ENCODE data around the gene TMSB4X. TPM values are rescaled to one million over a fixed set of nuclear protein-coding genes. Genes with fewer than 3 reads are reported as not detected.

TMSB4X gene
- total and polyA plus RNA-seq, 2 of the 4 experiments (the other 2 are of a cell fraction) = 4,648 to 11,116 TPM

GRCh38 chrX:12984603-12985319 is 9.9 kb downstream of the TMSB4X start:
- no peaks in the 10 kb centered on the region; the same call in 1 of the 2 replicates for H3K4me1 ChIP-seq (ENCODE audit: control insufficient read depth, insufficient read depth, low read length)
- H3K36me3 ChIP-seq (ENCODE audit: control insufficient read depth, insufficient read depth, low read length) = no peaks in the 10 kb centered on the region
- no peak overlapping the region for H3K27ac ChIP-seq (ENCODE audit: insufficient read depth, low read length)
- H2BK5ac ChIP-seq (ENCODE audit: low read depth, low read length, poor library complexity, severe bottlenecking) = no peak overlapping the region
- H3K4me3 ChIP-seq (ENCODE audit: insufficient read depth, low read depth, low read length) = no peak overlapping the region
- no peaks in the 10 kb centered on the region for H3K9me3 ChIP-seq (ENCODE audit: control insufficient read depth, insufficient read depth, low read length)
- no peaks in the 10 kb centered on the region for H3K79me1 ChIP-seq (ENCODE audit: low read depth in 1 of 2, low read length in 2 of 2)
- dilution Hi-C loops (cut with HindIII; ENCODE audit: low sequenced_read_pairs, unreplicated experiment) = no loop called here
- peak overlapping the region; percentile 64; the same call in 1 of the 3 replicates for H2BK15ac ChIP-seq (ENCODE audit: low read depth, low read length)
- H3K27me3 ChIP-seq (ENCODE audit: control insufficient read depth, insufficient read depth, low read length) = no peaks in the 10 kb centered on the region
- TF ChIP-seq FOS (IDR thresholded peaks at IDR 0.05; ENCODE audit: low read depth, low read length) = no peak
- no peak for TF ChIP-seq NFE2L2 (IDR thresholded peaks at IDR 0.05; ENCODE audit: low read depth, low read length)
- no peak for TF ChIP-seq RCOR1 (IDR thresholded peaks at IDR 0.05; ENCODE audit: insufficient replicate concordance, low read length)
- no peak for TF ChIP-seq ELK1 (IDR thresholded peaks at IDR 0.05; ENCODE audit: borderline replicate concordance, low read depth, low read length)
- TF ChIP-seq RFX5 (IDR thresholded peaks at IDR 0.05; ENCODE audit: low read depth, low read length) = no peak
- no peak for TF ChIP-seq CTCF (conservative IDR thresholded peaks at IDR 0.05; ENCODE audit: low read depth, low read length)
- TF ChIP-seq USF2 (IDR thresholded peaks at IDR 0.05; ENCODE audit: low read depth, low read length) = no peak
- TF ChIP-seq MXI1 (IDR thresholded peaks at IDR 0.05; ENCODE audit: borderline replicate concordance, low read depth, low read length) = no peak
- no peak for TF ChIP-seq MAFK (IDR thresholded peaks at IDR 0.05; ENCODE audit: low read depth, low read length)
- TF ChIP-seq BHLHE40 (IDR thresholded peaks at IDR 0.05; ENCODE audit: low read depth, low read length) = no peak
- TF ChIP-seq RAD21 (IDR thresholded peaks at IDR 0.05; ENCODE audit: low read length) = no peak
- no peak for TF ChIP-seq CEBPB (IDR thresholded peaks at IDR 0.05; ENCODE audit: low read depth, low read length)
- no peak for TF ChIP-seq POLR2A (IDR thresholded peaks at IDR 0.05; ENCODE audit: low read depth, low read length)
- TF ChIP-seq CHD1 (IDR thresholded peaks at IDR 0.05; ENCODE audit: low read depth, low read length) = no peak
- peak; percentile 35 for DNase-seq
- no peak overlapping the region for H4K8ac ChIP-seq (ENCODE audit: low read depth in 2 of 2, low read length in 2 of 2)
- peak overlapping the region; percentile 68; the same call in 1 of the 2 replicates for H2AK5ac ChIP-seq (ENCODE audit: low read depth, low read length)
- POLR2A ChIA-PET (ENCODE audit: unreplicated experiment) = no interaction called here
- H4K5ac ChIP-seq (ENCODE audit: low read depth, low read length) = no peak overlapping the region
- peak overlapping the region; percentile 37; the same call in 1 of the 2 replicates for H3K23ac ChIP-seq (ENCODE audit: low read depth, low read length)
- H3K9ac ChIP-seq (ENCODE audit: low read depth, low read length) = no peak overlapping the region
- ATAC-seq (ENCODE audit: low read depth) = no peak
- peak overlapping the region; percentile 80 for H2BK20ac ChIP-seq (ENCODE audit: low read depth, low read length)
- H3K56ac ChIP-seq (ENCODE audit: extremely low read depth, insufficient read depth, low read length) = no peak overlapping the region
- no peak overlapping the region for H3K4me2 ChIP-seq (ENCODE audit: low read depth, low read length)
- in situ Hi-C loops (cut with MboI; ENCODE audit: low sequenced_read_pairs) = loop anchor here (10.0 kb wide), 1 partner anchor 390 kb away; no protein-coding TSS in a partner anchor
- no peaks in the 10 kb centered on the region for H4K20me1 ChIP-seq (ENCODE audit: insufficient read depth, low read length)
- CTCF ChIA-PET = no interaction called here
- H2BK120ac ChIP-seq (ENCODE audit: low read depth, low read length) = peak overlapping the region; percentile 72
- peak overlapping the region; percentile 71; the same call in 1 of the 2 replicates for H3K4ac ChIP-seq (ENCODE audit: low read depth, low read length)
- WGBS, 2 experiments (ENCODE audit: extremely low coverage in 2 of 2, insufficient read length in 1 of 2) = 14% methylated on average over 1 of the region's 5 CpGs; no CpG with 5 or more reads in 1 of the 2 experiments
- H2AK9ac ChIP-seq (replicated peaks; ENCODE audit: low read depth, low read length, poor library complexity) = no peak overlapping the region
- no peak overlapping the region; the same call in 1 of the 2 replicates for H3K14ac ChIP-seq (replicated peaks; ENCODE audit: low read depth, low read length)
- H3K9me1 ChIP-seq (ENCODE audit: insufficient read depth, low read length) = peaks cover 7% of the 10 kb centered on the region; the same call in 1 of the 2 replicates
- H2AFZ ChIP-seq (replicated peaks; ENCODE audit: low read length, poor library complexity) = peak overlapping the region; percentile 14
- H3K18ac ChIP-seq (ENCODE audit: low read depth, low read length) = no peak overlapping the region
- no TSS peak for BruUV-seq (replicated peaks)
- intact Hi-C loops (cut with micrococcal nuclease) = no loop called here
- H4K91ac ChIP-seq (ENCODE audit: insufficient read depth, low read depth, low read length) = peak overlapping the region; percentile 32
